Spleen (tissue), 7 donors: ENCODE data around the gene TAS1R3.

ENCODE experiments used
- POLR2A ChIP-seq, 3 donors: fragments of 450-650 bp; IDR thresholded peaks; one replicate each; pipeline ENCODE4 v1.5.1; 2017; ENCODE audit warnings: antibody characterized with exemption in 3 of 3, mild to moderate bottlenecking in 1 of 3
- POLR2AphosphoS5 ChIP-seq, 3 donors: sonication (generic); formaldehyde crosslinking; IDR thresholded peaks; one replicate each; pipeline ENCODE4 v1.5.1; 2017; ENCODE audit warnings: antibody characterized with exemption in 3 of 3
- TF ChIP-seq, protein P1 (sequence below), 11 experiments: fragments of 200-600 bp in 7 of 11; fragments of 450-650 bp in 4 of 11; sonication (generic) in 4 of 11; IDR thresholded peaks in 8 of 11; conservative IDR thresholded peaks in 3 of 11; 1 replicate in 7 of 11; 2 replicates in 4 of 11; pipeline versions ENCODE4 v1.4.0 to v1.8.0; 2016 to 2021; ENCODE audit warnings: antibody characterized with exemption in 11 of 11, inconsistent platforms in 4 of 11, mild to moderate bottlenecking in 1 of 11
- donor health status: DM: no; HTN: no; CAD: no; lungs with moderate emphysema.
- donor health status: DM: no; HTN: no; CAD: no.
- donor health status: DM: no; HTN: no; CAD: no.

DNA sequence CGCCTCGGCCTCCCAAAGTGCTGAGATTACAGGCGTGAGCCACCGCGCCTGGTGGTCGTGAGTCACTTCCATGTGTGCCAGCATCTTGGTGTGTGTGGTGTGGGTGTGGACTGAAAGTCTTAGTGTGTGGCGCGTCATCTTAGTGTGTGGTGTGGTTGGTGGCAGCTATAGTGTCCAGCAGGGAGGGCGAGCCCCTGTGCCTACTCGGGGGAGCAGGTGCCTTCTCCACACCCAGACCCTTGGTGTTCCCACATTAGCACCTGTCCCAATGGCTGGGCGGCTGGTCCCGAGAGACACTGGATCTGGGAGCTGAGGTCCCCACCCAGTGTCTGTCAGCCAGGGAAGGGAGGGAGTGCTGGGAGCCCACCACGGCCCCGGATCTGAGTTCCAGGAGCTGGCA lies 48.1 kb upstream of the TAS1R3 start:
- TF ChIP-seq, protein P1, sequence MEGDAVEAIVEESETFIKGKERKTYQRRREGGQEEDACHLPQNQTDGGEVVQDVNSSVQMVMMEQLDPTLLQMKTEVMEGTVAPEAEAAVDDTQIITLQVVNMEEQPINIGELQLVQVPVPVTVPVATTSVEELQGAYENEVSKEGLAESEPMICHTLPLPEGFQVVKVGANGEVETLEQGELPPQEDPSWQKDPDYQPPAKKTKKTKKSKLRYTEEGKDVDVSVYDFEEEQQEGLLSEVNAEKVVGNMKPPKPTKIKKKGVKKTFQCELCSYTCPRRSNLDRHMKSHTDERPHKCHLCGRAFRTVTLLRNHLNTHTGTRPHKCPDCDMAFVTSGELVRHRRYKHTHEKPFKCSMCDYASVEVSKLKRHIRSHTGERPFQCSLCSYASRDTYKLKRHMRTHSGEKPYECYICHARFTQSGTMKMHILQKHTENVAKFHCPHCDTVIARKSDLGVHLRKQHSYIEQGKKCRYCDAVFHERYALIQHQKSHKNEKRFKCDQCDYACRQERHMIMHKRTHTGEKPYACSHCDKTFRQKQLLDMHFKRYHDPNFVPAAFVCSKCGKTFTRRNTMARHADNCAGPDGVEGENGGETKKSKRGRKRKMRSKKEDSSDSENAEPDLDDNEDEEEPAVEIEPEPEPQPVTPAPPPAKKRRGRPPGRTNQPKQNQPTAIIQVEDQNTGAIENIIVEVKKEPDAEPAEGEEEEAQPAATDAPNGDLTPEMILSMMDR (IDR thresholded peaks at IDR 0.05 in 8 of 11, conservative IDR thresholded peaks at IDR 0.05 in 3 of 11), result no peak
- TF ChIP-seq POLR2A (IDR thresholded peaks at IDR 0.05) (no peak), POLR2AphosphoS5 (IDR thresholded peaks at IDR 0.05) (no peak)
